Measurements from ENCODE around the gene BANK1.

Gene BANK1

DNA sequence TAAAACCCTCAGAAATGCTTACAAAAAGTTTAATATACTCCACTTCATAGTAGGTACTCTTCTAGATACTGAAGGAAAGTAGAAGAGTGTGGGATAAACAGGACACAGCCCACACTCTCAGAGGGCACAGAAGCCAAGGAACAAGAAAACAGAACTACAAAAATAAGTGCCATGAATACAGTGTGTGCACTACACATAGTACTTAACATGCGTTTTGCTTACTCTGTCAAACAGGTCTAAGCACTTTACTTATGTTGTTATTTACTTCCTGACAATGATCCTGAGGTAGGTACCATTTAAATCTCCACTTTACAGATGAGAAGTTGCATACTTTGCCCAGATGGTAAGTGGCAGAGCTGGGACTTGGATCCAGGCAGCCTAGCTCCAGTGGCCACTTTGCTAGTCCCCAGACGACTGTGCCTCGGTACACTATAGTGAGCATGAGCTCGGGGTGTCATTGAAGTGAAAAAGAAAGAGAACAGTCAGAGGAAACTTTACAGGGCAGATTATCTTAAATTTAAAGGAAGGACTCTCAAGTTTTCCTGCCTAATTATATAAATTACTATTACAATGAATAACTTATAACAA lies 120.3 kb downstream of the BANK1 start:
- DNase-seq: no peak

DNA sequence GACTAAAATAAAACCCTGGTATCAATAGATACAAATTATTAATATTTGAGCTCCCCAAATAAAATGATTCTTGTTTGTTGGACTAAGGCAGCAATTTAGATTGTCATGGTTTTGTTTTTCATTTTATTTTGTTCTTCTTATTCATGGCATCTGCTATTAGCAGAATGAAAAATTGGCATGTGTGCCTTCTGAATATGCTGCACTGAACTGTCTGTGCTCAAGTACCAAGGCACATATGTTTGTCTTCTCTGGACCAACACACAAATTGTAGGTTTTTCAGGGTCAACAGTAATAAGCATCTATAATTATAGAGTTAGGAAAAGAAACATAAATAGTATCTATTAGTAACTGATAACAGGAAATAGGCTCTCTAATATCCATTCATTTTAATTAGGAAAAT lies 121.1 kb downstream of the BANK1 start:
- DNase-seq: no peak

DNA sequence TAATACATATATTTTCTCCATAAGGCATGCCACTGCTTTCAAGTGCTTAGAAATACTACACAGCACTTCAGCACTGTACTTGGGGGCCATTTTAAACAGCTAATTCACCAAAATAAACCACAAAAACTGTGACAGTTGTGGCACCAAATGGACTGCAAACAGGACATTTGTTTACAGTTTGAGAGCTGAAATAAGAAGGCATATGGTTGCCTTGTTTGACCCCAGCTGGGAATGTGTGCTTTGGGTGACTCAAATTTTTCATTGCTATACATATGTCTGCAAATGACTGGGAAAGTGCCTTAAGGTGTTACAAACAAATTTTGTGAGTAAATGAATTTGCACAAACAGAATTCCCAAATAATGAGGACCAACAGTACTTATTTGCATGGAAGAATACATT lies 124.2 kb downstream of the BANK1 start:
- no peak for DNase-seq

DNA sequence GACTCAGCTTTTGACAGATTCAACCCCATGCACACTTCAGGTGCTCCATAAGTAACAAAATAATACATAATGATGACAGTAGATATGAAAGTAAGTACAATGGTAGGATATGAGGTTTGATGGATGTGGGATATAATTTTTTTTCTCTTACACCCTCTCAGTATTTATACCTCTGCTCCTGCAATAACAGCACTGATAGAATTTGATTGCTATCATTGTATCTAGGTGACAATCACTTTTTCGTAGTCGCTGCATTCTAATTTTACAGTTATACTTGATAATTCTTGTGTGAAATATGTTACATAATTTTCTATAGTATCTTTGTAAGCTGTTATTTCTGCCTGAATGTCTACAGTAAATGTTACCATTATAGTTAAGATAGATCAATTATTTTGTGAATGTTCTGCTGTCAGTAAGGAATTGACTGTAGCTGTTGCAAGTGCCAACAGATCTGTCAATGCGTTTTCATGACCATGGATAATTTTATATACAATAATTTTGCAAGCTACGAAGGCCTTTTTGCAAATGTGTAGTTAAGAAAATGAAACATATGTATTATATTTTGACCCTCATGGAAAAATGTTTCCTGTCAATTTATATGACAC lies 128.9 kb downstream of the BANK1 start:
- DNase-seq: no peak

DNA sequence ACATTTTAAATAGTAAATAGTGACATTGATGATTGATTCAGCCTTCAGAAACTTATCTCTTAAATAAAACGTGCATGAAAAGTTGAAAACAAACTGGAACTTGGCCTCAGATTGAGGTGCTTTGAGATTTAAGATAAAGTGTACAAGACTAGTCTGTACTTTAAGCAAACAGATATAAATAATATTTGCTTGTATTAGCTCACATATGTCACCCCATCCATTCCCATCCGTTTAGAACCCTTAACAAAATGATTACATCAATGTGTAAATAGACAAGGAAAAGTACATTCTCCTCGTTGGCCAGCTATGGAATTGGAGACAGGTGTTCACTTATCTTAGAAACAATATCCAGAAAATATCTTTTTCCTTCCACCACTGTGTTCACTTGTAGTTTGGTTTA lies 130.8 kb downstream of the BANK1 start:
- DNase-seq: no peak

DNA sequence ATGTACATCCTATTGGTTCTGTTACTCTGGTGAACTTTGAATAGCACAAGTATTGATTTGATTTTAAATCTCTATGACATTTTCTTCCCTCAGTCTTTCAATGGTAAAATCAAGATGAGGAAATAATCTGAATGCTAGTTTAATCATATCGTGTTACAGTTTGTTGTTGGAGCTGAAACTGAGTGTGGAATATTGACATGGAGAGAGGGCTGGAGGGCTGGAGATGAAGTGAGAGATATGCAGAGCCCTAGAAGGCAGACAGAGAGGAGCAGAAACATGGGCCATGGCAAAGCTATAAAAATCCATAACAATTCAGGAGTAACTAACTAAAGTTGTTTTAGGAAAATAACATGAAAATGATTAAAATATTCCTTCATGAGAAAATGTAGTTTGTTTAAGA lies 141.1 kb downstream of the BANK1 start:
- DNase-seq: no peak

DNA sequence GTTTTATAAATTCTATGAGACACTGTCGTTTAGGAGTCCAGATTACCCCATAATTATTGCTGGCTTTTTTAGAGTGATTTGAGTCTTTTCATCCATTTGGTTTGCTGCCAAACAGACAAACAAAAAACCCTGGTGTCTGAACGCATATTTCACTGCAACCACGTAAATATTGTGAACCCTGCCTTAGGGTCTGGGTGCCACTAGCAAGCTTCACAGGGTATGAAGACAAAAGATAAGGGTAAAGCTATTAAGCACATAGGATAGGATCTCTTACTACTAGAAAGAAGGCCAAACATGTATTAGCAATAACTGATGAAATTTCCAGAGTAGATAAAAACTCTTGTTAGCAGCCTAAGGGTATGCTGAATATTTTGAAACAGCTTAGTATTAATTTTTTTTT lies 143.3 kb downstream of the BANK1 start:
- no peak for DNase-seq

DNA sequence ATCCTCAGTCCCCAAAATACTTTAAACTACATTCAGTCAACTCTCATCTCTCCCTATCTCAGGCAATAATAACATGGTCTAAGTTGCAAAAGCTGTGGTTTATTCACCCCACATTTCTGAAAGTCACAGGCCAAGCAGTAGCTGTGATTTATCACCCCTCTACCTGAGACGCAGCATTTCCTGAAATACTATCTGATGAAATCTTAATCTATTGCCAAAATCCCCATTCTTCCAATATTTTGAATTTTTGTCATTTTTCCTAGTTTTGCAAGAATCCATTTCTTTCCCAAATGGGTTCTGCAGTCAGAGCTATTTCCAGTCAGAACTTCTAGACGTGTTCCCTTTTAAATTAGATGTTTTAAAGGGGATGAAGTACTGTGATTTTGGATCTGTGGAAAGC lies 148.3 kb downstream of the BANK1 start:
- DNase-seq: no peak

DNA sequence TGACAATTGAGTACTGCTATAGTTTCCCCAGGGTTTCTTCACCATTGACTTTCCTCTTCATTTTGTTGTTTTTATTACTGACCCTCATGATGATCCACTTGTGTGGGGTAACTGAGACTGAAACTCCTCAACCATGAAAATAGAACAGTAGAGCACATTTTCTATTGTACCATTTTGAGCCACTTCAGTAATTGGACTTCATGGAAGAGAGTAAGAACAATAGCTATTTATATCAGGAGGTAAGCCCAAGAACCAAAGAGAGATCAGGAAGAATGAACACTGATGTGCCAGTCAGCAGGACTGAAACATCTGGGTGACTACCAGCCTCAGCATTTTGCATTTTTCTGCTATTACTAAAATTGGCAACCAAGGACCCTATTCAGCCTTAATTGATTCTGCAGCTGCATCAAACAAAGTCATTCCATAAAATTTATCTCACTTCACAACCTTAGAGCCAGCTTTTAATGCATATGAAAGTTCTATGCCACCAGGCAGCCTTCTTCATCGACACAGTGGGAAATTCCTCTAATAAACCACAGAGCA lies 151.4 kb downstream of the BANK1 start:
- no peak for DNase-seq

DNA sequence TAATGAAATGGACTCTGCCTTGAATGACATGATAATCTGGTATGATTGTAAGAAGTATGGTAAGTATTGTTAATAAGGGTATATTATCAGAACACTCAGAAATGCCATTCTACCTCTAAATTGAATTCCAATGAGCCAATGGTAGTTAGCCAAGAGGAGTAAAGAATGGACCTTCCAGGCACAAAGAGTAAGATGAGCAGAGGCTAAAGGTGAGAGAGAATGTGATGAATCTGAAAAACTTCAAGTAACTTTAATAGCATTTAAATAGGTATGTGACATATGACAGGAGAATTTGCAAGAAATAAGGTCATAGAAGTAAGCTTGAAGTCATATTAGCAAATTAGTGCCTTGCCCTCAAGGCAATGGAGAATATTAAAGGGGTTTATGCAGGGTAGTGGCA lies 152.4 kb downstream of the BANK1 start:
- no peak for DNase-seq

DNA sequence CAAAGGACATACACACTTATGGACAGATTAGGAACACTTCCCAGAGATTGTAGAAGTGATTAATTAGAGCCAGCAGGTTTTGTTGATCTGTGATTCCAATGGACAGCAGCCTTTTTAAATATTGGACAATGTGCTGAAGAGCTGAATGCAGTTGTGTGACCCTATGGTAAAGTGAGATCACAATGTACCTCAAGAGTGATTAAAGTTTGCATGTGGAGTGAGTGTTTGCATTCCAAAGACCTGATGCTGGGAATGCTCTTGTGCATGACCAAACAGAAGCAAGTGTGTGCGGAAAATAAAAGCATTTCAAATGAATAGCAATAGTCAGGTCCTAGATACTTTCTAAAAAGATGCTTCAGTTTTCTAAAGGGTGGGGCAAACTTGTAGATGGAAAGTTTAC lies 154.1 kb downstream of the BANK1 start:
- no peak for DNase-seq

DNA sequence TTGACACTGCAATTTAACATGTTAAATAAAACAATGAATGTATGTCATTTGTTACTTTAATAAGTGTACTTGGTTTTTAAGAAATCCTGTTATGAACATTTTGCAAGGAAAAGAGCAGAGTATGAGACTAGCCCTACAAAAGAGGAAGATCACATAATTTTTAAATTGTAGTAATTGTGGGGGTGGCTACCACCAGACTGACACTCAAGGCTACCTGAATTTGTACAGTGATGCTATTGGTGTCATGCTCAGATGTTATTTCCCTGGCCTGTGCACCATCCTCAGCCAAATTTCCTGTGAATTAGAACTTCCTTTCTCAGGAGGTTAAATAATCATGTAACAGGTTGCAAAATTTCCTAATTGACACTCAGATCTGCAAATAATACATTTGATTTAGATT lies 157.5 kb downstream of the BANK1 start:
- DNase-seq: no peak

DNA sequence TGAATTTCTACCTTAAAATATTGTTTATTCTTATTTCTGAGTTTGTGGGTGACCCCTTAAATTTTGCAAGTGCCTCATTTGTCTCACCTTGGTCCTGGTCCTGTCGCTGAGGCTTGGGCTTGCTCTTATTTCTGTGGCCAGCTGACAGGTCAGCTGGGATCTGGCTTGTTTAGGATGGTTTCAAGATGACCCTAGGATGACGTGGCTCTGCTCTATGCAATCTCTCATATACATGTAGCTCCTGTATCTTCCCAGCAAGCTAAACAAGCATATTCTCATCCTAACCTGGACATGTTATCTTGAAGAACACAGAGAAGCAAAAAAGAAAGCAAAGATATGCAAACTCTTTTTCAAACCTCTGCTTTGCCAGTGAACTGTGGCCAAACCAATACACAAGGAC lies 158.4 kb downstream of the BANK1 start:
- DNase-seq: no peak

DNA sequence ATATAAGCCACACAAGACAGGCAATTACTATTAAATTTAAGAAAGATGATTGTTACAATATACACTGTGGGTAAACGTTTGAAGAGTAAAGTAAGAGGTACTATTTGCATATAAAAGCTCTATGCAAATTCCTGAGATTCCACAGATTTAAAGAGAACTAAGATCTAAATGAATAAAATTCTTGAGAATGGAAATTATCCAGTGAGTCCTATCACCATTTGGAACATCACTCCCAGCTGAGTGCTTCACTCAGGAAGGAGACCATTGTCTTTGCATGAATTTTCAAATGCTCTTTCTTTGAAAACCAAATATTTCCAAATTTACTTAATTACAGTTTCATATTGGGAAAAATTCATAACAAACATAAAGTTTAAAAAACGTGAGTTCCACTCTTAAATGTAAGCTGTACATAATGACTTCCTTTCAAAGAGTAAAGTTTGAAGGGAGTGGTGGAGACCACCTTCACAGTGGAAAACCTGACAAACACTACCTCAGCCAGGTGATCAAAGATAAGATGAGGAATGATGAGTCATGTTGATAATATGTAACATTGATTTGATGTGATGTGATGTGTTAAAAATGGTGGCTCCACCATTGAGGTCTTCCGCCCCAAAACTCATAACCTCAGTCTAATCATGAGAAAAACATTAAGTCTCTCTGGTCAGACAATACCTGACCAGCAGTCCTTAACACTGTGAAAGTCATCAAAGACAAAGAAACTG lies 159.9 kb downstream of the BANK1 start:
- DNase-seq: no peak

DNA sequence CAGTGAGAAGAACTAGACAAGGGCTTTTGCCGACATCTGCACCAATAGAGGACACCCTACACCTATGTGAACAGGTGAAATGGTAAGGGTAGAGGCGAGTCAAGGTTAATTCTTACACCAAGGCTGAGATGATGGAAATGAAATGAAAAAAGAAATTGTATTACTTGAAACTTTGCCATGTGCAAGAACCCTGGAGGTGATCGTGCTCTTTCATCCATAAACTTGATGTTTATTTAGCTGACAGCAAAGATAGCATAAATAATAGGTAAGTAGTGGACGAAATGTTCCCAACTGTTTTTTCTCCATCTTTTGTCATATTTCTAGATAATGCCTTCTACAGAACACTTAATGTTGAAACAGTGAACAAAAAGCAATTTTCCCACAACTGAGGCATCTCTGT lies 162.5 kb downstream of the BANK1 start:
- DNase-seq: no peak

DNA sequence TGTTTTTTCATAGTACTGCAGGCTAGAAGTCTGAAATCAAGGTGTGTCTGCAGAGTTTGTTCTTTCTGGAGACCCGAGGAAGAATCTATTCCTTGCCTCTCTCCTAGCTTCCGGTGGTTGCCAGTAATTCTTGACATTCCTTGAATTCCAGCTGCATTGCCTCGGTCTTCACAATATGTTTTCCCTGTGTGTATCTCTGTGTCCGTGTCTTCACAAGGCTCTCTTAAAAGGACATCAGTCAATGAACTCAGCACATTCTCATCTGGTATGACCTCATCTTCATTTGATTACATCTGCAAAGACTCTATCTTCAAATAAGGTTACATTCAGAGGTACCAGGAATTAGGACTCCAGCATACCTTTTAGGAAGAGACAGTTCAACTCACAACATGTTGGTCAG lies 163.4 kb downstream of the BANK1 start:
- no peak for DNase-seq

DNA sequence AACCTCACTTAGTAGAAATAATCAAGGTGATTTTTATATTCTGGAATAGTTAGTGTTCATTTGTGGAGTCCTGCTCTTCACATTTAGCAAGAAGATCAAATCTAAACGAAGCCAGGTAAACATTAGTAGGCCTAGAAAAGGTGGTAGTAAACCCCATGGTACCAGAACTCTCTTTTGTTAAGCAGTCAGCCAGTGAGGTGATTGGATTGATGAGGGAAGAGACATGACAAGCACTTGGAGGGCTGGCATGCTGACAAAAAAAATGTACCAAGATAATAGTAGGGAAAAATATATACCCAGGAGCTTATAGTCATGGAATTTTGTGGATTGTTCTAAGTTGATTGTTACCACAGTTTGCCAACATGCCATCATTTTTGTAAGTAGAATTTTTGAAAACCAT lies 163.8 kb downstream of the BANK1 start:
- DNase-seq: no peak

DNA sequence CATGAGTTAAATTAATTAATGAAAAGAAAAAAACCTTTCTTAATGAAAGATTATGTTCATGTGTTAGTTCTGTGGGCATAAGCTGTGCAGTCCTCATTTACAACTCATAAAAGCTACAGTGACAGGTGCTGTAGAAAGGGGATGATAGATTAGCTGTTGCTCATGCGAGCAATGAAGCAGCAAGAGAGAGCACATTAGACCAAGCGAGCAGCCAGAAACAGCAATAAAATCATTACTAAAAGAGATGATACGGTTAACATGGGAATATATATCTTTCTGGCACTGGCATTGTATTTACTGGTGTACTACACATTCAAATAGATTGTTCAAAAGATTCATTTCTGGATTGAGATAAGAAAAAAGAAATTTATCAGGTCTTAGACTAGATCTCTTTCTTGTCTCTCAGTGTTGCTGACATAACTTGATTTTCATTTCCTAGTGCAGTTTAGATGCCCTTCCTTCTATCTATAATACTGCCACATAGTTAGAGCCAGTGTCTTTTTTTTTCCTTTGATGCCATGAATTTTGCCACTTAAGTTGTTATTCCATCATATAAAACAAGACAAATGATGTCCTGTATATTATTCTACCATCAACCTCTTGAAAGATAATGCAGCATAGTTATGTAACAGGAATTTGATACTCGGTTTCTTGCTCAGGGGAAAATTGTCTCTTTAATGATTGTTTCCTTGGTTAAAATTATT lies 164.6 kb downstream of the BANK1 start:
- DNase-seq: no peak

DNA sequence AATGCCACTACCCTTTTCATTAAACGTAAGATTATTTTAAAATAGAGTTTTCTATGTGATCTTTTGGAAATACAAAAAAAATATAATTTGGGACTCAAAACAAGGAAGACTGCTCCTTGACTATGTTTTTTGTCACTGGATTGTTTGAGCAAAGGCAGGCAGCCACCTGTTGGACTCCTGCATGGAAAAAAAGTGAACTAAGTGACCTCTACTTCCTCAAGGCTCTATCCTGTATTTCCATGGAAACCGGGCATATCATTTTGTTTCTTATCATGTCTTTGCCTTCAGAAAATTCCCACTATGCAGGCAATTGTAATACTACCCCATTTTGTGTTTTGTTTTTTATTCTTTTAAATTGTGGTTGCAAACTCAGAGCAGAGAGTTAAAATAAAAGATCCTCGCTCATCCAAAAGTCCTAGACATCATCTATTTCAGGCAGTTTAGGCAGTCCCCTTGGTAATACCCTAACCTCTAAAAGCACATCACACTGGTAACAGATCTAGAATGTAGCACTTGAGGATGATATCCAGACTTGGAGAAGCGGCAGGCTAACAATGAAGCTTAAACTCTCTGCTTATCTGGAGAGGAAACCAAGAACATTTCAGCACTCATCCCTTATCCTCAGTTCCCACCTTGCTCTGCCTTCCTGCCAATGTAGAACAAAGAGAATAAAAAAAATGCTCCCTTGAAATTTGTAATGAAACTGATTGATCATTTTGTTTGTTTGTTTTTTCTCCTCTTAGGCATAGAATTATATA lies 165.7 kb downstream of the BANK1 start:
- DNase-seq: no peak

DNA sequence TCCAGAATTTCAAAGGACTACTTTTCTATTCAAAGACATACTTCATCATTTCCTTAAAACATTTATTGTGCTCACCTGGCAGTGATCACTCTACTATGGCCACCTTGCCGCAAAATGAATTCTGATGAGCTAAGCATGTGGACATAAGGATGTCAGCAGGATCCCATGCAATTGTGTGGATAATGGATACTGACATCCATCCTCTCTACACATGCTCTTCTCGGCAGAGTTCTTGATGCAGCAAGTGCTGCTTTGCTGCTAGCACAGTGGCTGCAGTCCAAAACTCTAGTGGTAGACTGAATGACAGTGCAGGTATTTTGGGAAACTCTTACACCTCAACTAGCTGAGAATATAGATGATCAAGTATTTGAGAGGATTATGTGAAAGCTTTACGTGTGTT lies 168.0 kb downstream of the BANK1 start:
- DNase-seq: no peak

DNA sequence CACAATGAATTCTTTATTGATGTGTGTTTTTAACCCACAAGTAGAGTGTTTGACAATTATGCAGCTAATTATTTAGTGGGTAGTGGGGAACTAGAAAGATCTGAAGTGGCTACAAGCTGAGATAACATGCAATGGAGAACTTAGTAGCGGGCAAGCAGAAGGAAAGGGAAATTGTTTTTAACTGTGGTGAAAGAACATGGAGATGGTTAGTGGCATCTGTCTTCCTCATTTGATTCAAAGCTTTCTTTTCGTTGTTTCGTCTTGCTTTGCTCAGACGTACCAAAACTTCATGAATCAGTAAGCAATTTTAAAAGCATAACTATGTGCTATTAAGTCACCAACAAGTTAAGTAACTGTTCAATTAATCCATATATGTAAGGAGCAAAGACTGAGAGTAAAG lies 169.9 kb downstream of the BANK1 start:
- no peak for DNase-seq

DNA sequence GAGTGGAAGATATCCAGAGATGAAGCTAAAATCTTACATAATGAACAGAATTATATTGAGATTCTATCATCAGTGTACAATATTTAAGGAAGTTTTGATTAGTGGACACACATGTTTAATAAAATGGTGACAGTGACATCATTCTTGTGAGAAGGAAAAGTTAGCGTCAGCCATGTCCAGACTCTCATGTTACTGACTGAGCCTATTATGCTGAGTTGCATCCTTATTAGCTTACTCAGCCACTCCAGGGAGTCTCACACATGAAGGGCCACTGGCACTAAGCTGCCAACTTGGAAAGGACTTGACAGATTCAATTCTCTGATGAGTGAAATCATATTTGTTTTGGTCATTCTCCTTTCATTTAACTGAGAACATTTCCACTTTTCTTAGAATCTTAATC lies 170.6 kb downstream of the BANK1 start:
- DNase-seq: no peak

DNA sequence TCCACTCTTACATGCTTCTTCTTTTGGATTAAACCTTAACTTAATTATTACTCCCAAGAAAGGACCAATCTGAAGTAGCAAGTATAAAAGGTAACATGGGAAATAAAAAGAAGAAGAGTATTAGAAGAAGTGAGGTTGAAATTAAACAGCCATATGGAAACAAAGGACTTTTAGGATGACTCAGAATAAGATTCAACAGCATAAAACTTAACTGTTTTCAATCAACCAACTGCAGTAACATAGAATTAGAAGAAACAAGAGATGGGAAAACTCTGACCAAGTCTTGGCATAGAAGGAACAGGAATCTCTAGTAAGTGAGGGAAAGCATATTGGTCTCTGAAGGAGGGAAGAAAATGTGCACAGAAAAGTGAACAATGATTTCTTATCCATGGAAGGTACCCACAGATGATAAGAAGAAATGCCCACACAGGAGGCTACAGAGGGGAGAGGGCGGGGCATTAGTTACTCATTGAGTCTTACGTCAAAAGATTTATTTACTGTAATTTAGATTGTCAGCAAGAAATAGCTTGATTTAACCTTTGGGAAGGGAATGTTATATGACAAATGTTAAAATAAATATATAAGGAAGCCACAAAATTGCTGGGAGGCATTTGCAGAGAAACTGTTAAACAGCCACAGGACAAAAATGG lies 177.3 kb downstream of the BANK1 start:
- DNase-seq: no peak

All from activated CD4-positive, alpha-beta T cell treated with anti-CD3 and anti-CD28 coated beads for 1 hour (primary cell).